NCI-H1694 treated with DMSO at 0.1 percent for 48 hours (cell line): ENCODE results near the gene BLCAP.
"Not testable (repeated sequence)": the region's sequence is repeated elsewhere in the genome, so short reads cannot be mapped to it uniquely, and the experiment has no call there.

Source experiments
- DNase-seq: peaks from one replicate; lab custom pipeline; 2025; lab: John Stamatoyannopoulos, UW

The BLCAP gene

GRCh38 chr20:37513779-37514359 lies 13.8 kb downstream of the BLCAP start:
- DNase-seq: no peak

DNA sequence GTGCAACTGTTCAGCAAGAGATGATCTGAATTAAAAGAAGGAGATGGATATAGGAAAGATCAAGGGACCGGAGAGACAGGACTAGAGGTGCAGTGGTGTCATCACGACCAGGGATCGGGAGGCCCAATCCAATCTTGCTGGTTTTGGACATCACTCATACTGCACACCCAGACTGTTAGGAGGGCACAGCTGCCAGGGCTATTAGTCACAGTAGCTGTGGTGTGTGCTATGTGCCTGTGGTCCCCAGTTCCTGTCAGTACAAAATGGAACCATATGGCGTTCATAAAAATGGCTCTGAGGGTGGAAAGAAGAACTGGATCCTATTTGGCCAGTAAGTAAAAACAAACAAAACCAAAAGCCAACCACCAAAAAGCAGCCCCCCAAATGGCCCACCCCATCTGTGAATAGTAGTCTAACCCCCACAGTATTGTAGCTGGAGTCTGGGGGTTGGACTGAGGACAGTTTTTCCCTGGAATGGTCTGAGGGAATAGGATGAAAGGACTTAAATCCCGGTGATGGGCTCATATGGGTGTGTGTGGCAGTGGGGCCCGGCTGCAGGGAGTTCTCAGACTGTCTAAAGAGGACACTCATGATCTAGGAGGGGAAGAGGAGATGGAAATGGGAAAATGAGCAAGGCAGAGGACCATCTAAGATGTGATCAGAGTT lies 15.9 kb downstream of the BLCAP start:
- DNase-seq: peak; percentile 73

DNA sequence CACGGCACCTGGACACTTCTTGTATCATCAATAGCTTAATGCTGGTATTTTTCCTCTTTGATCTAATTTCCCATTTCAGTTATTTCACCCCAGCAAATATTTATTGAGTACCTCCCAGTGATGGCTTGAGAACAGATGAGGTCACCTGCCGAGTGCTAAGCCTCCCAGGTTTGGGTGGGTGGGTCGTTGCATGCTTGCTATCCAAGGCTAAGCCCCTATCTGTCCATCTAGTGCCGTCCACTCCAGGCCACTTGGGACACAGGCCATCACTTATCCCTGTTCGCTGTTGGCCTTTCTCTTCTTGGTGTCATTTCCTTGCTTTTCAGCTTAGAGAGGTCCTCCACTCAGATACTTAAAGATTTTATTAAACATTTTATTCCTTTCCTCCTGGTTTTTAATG lies 17.4 kb downstream of the BLCAP start:
- no peak for DNase-seq

DNA sequence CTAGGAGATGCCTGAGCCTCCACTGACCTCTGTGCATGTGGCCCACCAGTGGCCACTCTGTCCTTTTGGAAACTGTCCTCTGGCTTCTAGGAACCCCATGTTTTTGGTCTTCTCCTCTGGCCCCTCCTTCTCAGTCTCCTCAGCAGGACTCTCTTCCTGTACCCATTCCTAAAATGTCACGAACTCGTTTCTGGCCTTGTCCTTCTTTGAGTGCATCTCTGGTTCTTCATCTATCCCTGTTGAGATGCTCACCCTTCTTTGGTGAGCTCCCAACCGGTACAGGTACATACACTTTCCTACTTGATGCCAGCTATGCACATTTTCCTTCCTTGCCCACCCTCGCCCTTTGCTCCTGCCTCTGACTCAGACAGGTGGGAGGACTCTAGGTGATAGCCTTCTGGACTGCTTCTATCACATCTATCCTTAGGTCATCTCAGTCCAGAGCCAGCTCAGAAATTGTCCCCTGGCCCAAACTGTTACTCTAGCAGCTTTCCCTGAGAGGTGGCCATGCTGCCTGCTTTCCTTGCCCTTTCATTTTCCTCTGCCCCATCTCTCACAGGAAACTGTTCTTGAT lies 21.4 kb downstream of the BLCAP start:
- DNase-seq: no peak

- DNase-seq: no peak
These were observed 22.2 kb downstream of the BLCAP start for GRCh38 chr20:37505263-37506151.

DNA sequence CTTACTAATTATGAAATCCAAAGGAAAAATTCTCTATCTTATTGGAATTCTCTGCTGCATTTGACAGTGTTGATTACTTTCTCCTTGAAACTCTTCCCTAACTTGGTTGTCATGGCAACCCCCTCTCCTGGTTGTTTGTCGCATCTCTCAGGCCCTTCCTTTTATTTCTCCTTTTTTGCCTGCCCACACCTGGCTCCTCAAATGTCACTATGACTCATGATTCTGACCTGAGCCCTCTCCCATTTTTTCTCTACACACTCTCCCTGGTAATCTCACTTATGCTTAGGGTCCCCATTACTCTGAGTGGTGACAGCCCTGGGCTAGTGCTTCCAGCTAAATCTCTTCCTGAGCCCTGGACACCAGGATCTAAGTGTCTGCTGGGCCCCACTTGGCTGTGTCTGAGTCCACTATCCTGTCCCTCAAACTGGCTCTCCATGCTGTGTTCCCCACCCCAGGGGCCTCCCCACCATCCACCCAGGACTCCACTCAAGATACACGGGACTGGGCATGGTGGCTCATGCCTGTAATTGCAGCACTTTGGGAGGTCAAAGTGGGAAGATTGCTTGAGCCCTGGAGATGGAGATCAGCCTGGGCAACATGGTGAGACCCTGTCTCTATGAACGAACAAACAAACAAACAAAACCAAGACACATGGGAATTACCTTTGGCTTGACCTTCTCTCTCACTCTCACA lies 23.1 kb downstream of the BLCAP start:
- DNase-seq: no peak

DNA sequence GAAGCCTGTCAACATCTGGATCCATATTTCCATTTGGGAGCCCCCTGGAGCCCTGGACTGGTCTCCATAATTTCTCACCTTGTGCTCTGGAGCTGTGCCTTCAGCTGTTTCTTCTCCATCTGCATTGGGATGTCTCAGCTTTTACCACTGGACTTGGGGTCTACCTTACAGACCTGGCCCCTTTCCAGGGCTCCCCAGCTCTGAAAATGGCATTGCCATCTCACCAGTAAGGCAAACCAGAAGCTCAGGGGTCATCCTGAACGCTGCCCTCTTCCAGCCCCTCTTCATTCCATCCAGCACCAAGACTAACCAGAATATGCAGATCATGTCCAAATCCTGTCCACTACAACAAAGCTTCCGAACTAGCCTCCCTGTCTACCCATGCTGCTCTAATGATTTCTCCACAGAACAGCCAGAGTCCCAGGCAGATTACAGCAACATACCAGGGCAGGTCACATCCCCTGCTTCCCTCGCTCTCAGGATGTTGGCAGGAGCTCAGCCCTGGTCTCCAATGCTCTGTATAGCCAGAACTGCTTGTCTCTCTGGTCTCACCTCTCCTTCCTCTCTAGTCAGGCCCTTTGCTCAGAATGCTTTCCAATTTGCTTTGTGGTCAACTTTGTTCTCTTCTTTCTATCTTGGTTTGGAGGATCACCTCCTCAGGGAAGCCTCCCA lies 24.3 kb downstream of the BLCAP start:
- no peak for DNase-seq

- no peak for DNase-seq
These were observed 25.0 kb downstream of the BLCAP start for GRCh38 chr20:37502654-37503053.

- no peak for DNase-seq
These were observed 25.7 kb downstream of the BLCAP start for GRCh38 chr20:37501940-37502339.

- no peak for DNase-seq
These were observed 27.4 kb downstream of the BLCAP start for GRCh38 chr20:37500311-37500710.

DNA sequence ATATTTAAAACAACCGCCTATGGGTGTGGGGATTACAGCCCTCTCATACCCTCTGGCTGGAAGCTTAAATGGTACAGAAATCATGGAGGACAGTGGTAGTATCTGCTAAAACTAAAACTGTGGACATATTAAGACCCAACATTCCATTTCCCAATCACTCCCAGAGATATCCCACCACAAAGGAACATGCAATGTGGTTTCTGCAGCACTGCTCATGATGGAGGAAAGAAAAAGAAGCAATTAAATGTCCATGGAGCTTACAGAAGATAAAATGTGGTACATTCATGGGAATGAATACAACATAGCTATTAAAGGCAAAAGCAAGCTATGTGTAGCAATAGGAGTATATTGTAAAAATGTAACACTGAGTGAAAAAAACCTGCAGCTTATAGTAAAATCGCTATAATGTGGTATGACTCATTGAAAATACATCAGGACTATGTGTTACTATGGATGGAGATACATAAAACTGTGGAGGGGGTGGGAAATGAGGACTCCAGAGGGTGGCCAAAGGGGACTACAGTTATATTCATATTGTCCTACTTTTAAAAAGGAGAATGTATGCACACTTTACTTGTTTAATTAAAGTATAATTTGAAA lies 29.5 kb downstream of the BLCAP start:
- DNase-seq: no peak

DNA sequence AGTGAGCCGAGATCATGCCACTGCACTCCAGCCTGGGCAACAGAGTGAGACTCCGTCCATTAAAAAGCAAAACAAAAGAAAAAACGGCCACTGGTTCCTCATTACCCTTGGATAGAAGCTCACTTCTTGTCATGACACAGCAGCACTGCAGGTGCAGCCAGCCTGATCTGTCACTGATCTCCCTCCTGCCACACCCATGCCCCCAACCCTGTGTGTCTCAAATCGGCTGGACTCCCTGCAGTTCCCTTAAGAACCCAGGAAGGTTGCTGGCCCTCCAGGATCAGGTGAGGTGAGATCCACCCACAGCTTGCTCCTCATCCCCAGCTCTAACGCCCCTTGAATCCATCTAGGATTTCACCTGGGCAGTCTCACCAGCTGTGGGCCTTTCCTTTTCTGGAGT lies 32.9 kb downstream of the BLCAP start:
- no peak for DNase-seq

DNA sequence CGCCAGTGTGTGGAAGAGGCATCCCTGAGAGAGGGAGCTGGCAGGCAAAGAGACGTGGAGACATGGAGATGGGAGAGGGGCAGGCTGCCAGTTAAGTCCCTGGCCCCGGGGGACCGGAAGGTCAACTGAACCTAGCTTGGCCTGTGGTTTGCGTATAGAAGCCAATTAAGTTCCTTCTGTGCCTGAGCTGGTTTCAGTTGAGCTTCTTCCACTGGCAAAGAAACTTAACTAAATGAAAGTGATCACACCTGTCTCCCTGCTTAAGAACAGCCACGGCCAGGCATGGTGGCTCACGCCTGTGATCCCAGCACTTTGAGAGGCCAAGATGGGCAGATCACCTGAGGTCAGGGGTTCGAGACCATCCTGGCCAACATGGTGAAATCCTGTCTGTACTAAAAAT lies 33.4 kb downstream of the BLCAP start:
- no peak for DNase-seq

- DNase-seq: no peak
These were observed 34.7 kb downstream of the BLCAP start for GRCh38 chr20:37492945-37493344.

DNA sequence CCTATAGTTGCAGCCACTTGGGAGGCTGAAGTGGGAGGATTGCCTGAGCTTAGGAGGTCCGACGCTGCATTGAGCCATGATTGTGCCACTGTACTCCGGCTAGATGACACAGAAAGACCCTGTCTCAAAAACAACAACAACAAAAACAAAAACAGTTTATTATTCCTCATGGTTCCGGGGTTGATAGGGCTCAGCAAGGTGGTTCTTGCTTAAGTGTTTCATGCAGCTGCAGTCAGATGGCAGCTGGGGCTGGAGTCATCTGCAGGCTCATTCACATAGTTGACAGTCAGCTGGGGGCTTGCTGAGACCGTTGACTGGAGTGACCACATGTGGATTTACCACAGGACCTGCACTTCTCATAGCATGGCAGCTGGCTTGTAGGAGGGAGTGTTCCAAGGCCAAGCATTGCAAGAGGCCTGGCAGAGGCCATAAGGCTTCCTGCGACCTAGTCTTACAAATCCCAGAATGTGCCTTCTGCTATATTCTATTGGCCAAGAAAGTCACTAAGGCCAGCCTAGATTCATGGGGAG lies 35.5 kb downstream of the BLCAP start:
- no peak for DNase-seq

DNA sequence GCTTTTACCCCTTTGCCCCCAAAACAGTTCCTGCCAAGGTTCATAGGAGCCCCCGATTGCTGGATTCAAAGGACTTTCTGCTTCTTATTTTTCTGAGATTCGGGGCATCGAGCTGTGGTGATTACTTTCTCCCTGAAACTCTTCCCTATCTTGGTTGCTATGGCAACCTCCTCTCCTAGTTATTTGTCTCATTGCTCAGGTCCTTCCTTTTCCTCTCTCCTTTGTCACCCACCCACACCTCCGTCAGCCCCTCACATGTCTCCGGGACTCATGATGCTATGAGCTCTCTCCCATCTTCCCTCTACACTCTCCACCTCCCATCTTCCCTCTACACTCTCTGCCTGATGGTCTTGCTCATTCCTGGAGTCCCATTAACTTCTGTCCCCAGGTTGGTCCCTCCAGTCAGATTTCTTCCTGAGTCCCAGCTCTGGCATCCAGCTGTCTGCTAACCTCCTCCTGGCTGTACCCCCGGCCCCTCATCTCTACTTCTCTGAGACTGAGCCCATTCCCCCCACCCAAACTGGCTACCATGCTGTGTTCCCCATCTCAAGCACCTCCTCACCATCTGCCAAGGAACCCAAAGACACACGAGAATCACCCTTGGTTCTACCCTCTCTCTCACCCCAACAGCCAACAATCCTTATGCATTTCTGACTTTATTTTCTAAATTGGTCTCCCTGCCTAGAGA lies 36.9 kb downstream of the BLCAP start:
- DNase-seq: no peak

DNA sequence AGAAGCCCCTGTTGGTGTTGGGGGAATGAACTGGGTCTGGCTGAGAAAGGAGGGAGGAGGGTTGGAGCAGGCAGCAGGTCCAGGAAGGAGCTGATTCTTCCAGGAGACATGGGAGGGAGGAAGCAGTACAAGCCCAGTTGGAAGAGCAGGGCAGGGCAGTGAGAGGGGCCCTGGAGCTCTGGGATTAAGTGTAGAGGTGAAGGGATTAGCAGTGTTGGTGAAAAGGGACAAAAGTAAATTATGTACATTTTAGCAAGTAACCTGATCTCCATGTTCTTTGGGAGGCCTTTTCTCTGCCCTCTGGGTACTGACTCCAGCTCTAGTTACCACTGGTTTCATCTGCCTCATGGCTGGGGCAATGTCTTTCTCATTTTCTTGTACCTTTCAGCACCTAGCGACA lies 41.5 kb downstream of the BLCAP start:
- DNase-seq: not testable (repeated sequence)

- DNase-seq: no peak
These were observed 43.3 kb downstream of the BLCAP start for GRCh38 chr20:37484331-37484730.

DNA sequence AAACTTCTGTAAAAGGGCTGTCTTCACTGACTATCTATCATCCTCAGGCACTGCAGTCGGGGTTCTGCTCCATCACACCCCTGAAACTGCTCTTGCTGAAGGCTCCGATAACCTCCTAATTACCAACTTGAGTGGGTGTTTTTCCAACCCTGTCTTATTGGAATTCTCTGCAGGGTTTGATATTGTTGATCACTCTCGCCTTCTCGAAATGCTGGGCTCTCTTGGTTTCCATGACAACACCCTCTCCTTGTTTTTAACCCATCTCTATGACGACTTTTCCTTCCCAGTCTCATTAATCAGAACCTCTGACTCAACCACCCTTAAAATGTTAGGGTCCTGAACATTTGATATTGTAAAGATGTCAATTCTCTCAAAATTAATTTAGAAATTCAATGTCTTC lies 46.1 kb downstream of the BLCAP start:
- no peak for DNase-seq

- DNase-seq: no peak
These were observed 46.8 kb downstream of the BLCAP start for GRCh38 chr20:37480919-37481318.
